ENCODE results near the gene MYCBP.
"Not testable (repeated sequence)": the region's sequence is repeated elsewhere in the genome, so short reads cannot be mapped to it uniquely, and the experiment has no call there.

The MYCBP gene

GRCh38 chr1:38867208-38867607, 5.9 kb downstream of the MYCBP start:
- DNase-seq (ENCODE audit: low read depth) = no peak

GRCh38 chr1:38865112-38865715, 7.9 kb downstream of the MYCBP start:
- no peak for DNase-seq (ENCODE audit: low read depth)

- no peak for DNase-seq (ENCODE audit: low read depth)
Observed at GRCh38 chr1:38860454-38860795, 12.7 kb downstream of the MYCBP start.

GRCh38 chr1:38859561-38860453, 13.3 kb downstream of the MYCBP start, which contains the start of gene RRAGC:
RRAGC (minus strand) TSS chr1:38859772; CDS start chr1:38859646, 126 bp downstream.
- peak; percentile 96 for DNase-seq (ENCODE audit: low read depth)

- DNase-seq (ENCODE audit: low read depth) = peak; percentile 22
Observed at GRCh38 chr1:38858833-38859560, 14.2 kb downstream of the MYCBP start.

- no peak for DNase-seq (ENCODE audit: low read depth)
Observed at GRCh38 chr1:38852780-38853179, 20.4 kb downstream of the MYCBP start.

GRCh38 chr1:38848071-38848470, 25.1 kb downstream of the MYCBP start:
- no peak for DNase-seq (ENCODE audit: low read depth)

GRCh38 chr1:38846210-38846609, 26.9 kb downstream of the MYCBP start:
- DNase-seq (ENCODE audit: low read depth) = no peak

- DNase-seq (ENCODE audit: low read depth) = not testable (repeated sequence)
Observed at GRCh38 chr1:38845088-38845487, 28.1 kb downstream of the MYCBP start.

- no peak for DNase-seq (ENCODE audit: low read depth)
Observed at GRCh38 chr1:38840281-38840680, 32.9 kb downstream of the MYCBP start.

- no peak for DNase-seq (ENCODE audit: low read depth)
Observed at GRCh38 chr1:38839363-38839762, 33.8 kb downstream of the MYCBP start.

- not testable (repeated sequence) for DNase-seq (ENCODE audit: low read depth)
Observed at GRCh38 chr1:38836316-38836715, 36.8 kb downstream of the MYCBP start.

- peak; percentile 39 for DNase-seq (ENCODE audit: low read depth)
Observed at GRCh38 chr1:38834937-38835827, 38.0 kb downstream of the MYCBP start.

- DNase-seq (ENCODE audit: low read depth) = no peak
Observed at GRCh38 chr1:38834221-38834782, 38.8 kb downstream of the MYCBP start.

- no peak for DNase-seq (ENCODE audit: low read depth)
Observed at GRCh38 chr1:38833146-38833545, 40.0 kb downstream of the MYCBP start.

- DNase-seq (ENCODE audit: low read depth) = no peak
Observed at GRCh38 chr1:38832370-38832734, 40.8 kb downstream of the MYCBP start.

- no peak for DNase-seq (ENCODE audit: low read depth)
Observed at GRCh38 chr1:38831731-38832369, 41.3 kb downstream of the MYCBP start.

- no peak for DNase-seq (ENCODE audit: low read depth)
Observed at GRCh38 chr1:38829368-38829767, 43.8 kb downstream of the MYCBP start.

GRCh38 chr1:38827318-38827717, 45.8 kb downstream of the MYCBP start:
- no peak for DNase-seq (ENCODE audit: low read depth)

- DNase-seq (ENCODE audit: low read depth) = no peak
Observed at GRCh38 chr1:38826886-38827285, 46.3 kb downstream of the MYCBP start.

GRCh38 chr1:38826262-38826661, 46.9 kb downstream of the MYCBP start:
- no peak for DNase-seq (ENCODE audit: low read depth)

All from stimulated activated CD4-positive, alpha-beta T cell treated with anti-CD3 and anti-CD28 coated beads, Interleukin-2, amount 100 ng/mL, for 4 hours (primary cell).